PC-9 (cell line): ENCODE measurements around the gene CCR5.

Experiments
- EZH2 ChIP-seq: fragments of 200-600 bp; sonication (generic); IDR thresholded peaks from 2 replicates; pipeline ENCODE4 v1.8.0; 2017; ENCODE audit warnings: antibody characterized with exemption, low read depth
- TF ChIP-seq, protein P1 (sequence below): fragments of 200-600 bp; sonication (generic); conservative IDR thresholded peaks from 2 replicates; pipeline ENCODE4 v1.6.1; 2017; ENCODE audit warnings: mixed run types, antibody characterized with exemption, mild to moderate bottlenecking, moderate library complexity

DNA sequence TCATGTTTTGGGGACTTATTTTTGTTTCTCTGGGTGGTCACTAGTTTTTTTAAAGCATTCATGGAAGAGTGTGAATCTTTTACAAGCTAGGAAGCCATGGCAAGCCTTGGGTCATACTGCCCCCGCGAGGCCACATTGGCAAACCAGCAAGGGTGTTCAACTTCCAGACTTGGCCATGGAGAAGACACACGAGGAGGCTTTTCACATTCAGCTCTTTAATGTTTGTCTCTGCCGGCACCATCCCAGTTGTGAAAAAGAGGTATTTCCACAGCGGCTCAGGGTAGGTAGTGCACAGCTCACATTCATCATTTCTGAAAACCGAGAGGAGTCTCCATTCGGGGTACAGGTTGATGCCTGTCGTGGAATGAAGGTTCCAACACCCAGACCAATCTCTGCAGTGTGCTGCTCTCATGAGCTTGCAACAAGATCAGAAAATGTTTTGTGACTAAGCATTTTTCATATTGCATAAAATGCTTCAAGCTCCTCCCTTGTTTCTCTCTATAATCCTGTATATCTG, 7.7 kb downstream of the CCR5 start:
- TF ChIP-seq, protein P1, sequence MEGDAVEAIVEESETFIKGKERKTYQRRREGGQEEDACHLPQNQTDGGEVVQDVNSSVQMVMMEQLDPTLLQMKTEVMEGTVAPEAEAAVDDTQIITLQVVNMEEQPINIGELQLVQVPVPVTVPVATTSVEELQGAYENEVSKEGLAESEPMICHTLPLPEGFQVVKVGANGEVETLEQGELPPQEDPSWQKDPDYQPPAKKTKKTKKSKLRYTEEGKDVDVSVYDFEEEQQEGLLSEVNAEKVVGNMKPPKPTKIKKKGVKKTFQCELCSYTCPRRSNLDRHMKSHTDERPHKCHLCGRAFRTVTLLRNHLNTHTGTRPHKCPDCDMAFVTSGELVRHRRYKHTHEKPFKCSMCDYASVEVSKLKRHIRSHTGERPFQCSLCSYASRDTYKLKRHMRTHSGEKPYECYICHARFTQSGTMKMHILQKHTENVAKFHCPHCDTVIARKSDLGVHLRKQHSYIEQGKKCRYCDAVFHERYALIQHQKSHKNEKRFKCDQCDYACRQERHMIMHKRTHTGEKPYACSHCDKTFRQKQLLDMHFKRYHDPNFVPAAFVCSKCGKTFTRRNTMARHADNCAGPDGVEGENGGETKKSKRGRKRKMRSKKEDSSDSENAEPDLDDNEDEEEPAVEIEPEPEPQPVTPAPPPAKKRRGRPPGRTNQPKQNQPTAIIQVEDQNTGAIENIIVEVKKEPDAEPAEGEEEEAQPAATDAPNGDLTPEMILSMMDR: peak; percentile 76
- TF ChIP-seq EZH2: no peak
